SKM-1 (cell line): ENCODE data around the gene SRXN1.

Source experiments
- DNase-seq: peaks from one replicate; lab custom pipeline; 2025; ENCODE audit not compliant: unreplicated experiment; lab: John Stamatoyannopoulos, UW

Gene SRXN1

DNA sequence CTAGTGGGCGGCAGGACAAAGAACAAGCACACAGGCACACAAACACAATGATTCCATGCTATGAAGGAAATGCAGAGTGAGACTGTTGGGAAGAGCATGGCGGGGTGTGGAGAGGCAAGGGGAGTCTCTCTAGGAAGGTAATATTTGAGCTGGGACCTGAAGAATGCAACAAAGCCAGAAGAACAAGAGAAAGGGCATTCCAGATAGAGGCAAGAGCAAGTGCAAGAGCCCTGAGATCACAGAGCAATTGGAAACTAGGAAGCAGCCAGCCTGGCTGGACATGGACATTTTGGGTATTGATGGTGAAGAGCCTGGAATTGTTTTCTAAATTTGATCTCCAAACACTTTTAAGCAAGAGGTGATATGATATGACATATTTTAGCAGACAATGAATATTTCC lies 15.4 kb downstream of the SRXN1 start:
- no peak for DNase-seq

DNA sequence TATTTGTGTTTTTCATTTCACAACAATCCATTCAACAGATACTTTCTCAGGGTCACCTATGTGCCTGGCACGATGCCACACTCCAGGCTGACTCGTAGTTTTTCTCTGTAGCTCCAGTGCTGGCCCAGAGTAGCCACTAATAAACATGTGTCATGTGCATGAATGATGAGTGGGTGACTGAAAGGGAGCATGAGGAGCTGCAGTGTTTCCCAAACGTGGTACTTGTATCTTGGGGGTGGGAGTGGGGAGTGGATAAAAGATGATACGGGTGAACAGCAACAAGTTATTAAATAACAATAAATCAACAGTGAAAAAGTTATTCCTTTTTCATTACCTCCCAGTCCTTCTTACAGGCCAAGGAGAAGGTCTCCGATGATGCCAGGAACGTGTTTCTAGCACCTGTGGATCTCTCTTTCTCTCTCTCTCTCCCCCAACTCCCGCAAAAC lies 17.1 kb downstream of the SRXN1 start:
- DNase-seq: no peak

- no peak for DNase-seq
Observed at GRCh38 chr20:635028-635892, 17.7 kb downstream of the SRXN1 start.

GRCh38 chr20:634148-634925 lies 18.7 kb downstream of the SRXN1 start:
- DNase-seq: no peak

- DNase-seq: no peak
Observed at GRCh38 chr20:631101-631500, 21.9 kb downstream of the SRXN1 start.

DNA sequence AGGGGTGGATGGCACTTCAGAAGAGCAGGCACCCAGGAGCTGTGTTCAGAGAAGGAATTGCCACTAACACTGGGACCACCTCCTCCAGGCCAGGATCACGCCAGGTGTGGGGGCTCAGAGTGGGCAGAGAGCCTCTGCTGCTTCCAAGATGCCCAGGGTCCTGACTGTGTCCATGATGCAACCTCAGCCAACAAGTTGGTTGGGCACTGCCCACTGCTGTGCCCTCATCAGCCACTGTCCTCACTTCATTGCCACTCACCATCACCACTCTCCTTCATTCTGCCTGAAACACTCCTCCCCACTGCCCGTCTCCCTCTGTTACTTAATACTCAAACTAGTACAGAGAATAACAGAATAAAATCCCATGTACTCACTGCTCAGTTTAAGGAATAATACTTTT lies 26.4 kb downstream of the SRXN1 start:
- DNase-seq: no peak

DNA sequence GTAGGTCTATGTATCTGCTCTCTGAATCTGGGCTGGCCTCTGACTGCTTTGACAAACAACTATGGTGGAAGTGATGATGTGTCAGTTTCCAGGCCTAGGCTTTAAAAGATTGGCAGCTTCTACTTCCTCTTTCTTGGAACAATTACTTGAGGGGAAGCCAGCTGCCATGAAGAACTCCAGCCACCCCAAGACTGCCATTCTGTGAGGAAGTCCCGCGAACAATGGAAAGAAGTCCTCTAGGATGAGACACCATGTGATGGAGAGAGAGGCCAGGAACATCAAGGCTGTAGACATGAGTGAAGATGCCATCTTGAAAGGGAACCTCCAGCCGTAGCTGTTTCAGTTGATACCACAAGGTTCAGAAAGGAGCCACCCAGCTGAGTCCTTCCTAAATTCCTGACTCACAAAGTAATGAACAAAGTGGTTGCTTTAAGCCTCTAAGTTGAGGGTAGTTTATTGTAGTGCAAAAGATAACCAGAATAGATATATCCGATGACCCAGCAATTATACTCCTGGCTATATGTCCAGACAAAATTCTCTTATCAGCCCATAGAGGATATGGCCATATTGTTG lies 27.6 kb downstream of the SRXN1 start:
- no peak for DNase-seq

GRCh38 chr20:623704-624103 lies 29.3 kb downstream of the SRXN1 start:
- DNase-seq: no peak

GRCh38 chr20:623021-623420 lies 30.0 kb downstream of the SRXN1 start:
- no peak for DNase-seq

- DNase-seq: no peak
Observed at GRCh38 chr20:622161-622560, 30.8 kb downstream of the SRXN1 start.

- no peak for DNase-seq
Observed at GRCh38 chr20:621125-621756, 31.8 kb downstream of the SRXN1 start.

DNA sequence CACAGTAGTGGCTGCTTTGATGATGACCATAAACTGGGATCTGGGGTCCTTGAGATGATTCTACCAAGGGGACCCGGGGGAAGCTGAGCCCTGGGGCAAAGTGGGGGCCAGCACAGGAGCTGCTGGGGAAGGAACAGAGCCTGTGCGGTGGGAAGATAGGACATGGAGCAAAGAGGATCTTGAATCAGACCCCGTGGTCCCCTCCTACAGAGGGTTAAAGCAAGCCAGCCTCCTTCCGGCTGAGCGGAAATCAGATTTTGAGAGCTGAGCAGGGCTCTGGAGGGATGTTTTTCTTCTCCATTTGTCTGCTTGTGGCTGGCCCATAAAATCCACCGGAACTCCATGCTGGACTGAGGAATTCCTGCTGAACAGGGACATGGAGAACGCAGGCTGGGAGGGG lies 32.8 kb downstream of the SRXN1 start:
- no peak for DNase-seq

DNA sequence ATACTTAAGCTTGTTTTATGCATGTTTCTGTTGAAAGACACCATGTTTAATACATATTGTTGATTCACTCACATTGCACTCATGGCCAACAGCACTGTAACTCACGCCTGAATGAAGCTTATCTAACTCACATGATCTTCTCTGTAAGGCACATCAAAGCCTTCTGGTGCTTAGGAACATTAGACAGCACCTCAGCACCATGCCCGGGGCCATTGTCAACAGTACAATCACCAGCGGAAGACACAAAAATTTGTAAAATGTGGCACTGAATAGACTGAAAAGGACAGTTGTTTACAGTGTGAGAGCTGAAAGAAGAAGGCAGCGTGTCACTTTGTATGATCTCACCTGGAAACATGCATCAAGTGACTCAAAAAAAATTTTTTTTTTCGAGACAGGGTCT lies 34.0 kb downstream of the SRXN1 start:
- no peak for DNase-seq

DNA sequence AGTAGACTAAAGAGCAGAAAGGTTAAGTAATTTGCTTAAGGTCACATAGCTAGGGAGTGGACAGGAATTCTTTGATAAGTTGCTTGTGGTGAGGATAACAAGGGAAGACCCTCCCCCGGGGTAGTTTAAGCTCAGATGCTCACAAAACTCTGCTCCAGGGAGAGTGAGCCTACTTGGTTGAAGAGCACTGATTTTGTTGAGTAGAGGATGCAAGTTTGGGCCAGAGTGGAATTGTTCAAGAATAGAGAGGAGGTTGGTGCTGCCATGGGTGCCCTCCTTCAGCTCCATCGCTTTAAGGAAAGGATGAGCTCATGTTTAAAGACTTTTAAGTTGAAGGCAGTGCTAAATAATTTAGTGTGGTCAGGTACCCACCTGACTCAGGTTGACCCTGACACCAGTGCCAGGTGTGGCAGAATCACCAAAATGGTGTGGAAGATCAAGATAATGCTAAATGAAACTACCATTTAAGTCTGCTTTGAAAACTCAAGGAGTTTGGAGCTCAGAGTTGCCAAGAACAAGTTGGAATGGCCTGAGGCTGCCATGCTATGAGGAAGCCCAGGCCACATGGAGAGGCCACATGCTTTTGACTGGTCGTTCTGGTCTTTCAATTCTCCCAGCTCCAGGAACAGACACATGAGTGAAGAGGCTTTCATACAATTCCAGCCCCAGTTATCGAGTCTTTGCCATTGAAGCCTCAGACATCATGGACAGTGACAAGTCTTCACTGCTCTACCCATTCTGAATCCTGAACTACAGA lies 34.9 kb downstream of the SRXN1 start:
- no peak for DNase-seq

- no peak for DNase-seq
Observed at GRCh38 chr20:615514-615913, 37.5 kb downstream of the SRXN1 start.

GRCh38 chr20:611843-612185 lies 41.2 kb downstream of the SRXN1 start:
- DNase-seq: no peak

DNA sequence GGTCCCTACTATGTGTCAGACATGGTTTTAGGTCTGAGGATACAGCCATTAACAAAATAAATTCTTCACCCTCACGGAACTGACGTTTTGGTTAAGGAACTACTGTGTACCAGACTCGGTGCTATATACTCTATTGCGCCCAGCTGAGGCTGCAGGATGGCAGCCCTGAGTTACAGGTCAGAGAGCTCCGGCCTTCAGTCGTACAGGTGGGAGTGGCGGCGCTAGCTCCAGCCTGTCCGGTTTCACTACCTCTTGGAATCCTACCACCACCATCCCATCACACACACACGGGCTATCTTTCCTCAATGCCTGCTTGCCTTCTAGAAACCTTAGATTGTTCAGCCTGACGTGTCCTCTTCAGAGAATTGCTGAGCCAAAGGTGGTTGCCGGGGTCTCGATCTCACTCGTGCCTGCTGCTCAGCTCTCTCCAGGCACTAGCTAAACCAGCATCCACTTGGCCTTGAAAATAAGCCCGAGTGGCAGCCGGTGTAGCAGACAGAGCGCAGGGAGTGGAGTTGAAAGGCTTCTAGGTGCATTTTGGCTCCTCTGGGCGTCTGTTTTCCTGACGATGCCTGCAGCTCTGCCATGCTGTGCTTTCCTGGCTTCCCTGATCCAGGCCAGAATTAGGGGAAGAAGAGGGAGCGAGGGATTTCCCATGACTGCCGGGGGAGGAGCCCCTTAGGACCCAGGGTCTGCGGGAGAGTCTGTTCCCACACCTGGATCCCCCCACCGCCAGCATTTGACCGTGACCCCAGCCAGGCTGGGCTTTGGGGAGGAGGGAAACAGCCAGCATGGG lies 41.8 kb downstream of the SRXN1 start:
- DNase-seq: no peak

- no peak for DNase-seq
Observed at GRCh38 chr20:610130-611046, 42.6 kb downstream of the SRXN1 start, which contains the start of gene TCF15. Gene TCF15 (minus strand): TSS chr20:610309. CDS start chr20:610237, 72 bp downstream.
